CD4-positive, alpha-beta T cell (primary cell): Measurements from ENCODE around the gene LPXN. TPM values are rescaled to one million over a fixed set of nuclear protein-coding genes. Genes with fewer than 3 reads are reported as not detected.

ENCODE experiments used
- ATAC-seq: fragments of 200-7000 bp; cut with Tn5 transposase; one replicate; pipeline ENCODE4 v1.10.0; 2022; ENCODE audit warnings: mild to moderate bottlenecking; ENCODE audit not compliant: poor library complexity
- CTCF ChIA-PET: fragments of 350-600 bp; sonication (Branson Sonifier 250); formaldehyde crosslinking; loops from one replicate; lab custom pipeline; 2021; ENCODE audit warnings: antibody characterized with exemption, inconsistent platforms; lab: Charles Lee
- POLR2A ChIA-PET: fragments of 350-600 bp; sonication (Branson Sonifier 250); formaldehyde crosslinking; loops from one replicate; lab custom pipeline; 2021; ENCODE audit warnings: antibody characterized with exemption, inconsistent platforms; lab: Charles Lee
- DNase-seq, 14 experiments: peaks; one replicate each; pipeline ENCODE4 v3.0.0-alpha.2; 2013 to 2020; ENCODE audit warnings: mixed read lengths in 2 of 14
- H3K27ac ChIP-seq, 2 donors: one replicate each; pipeline versions ENCODE4 v1.5.1 to v1.7.0; 2013; ENCODE audit warnings: low read length in 2 of 2, low read depth in 1 of 2, mild to moderate bottlenecking in 1 of 2
- H3K27me3 ChIP-seq, 2 experiments: 1 replicate in 1 of 2; 2 replicates in 1 of 2; pipeline versions ENCODE4 v1.6.1 to v1.7.0; 2013; ENCODE audit warnings: low read length in 2 of 2, control low read depth in 1 of 2, mild to moderate bottlenecking in 1 of 2, moderate library complexity in 1 of 2; ENCODE audit not compliant: insufficient read depth in 2 of 2, control insufficient read depth in 1 of 2
- H3K36me3 ChIP-seq: one replicate; pipeline ENCODE4 v1.6.1; 2013; ENCODE audit warnings: low read length, control low read depth; ENCODE audit not compliant: insufficient read depth
- H3K4me1 ChIP-seq: one replicate; pipeline ENCODE4 v1.6.1; 2013; ENCODE audit warnings: low read length, control low read depth; ENCODE audit not compliant: insufficient read depth
- H3K4me3 ChIP-seq: one replicate; pipeline ENCODE4 v1.5.1; 2013; ENCODE audit warnings: mild to moderate bottlenecking, low read length, moderate library complexity
- H3K9me3 ChIP-seq, 2 experiments: 1 replicate in 1 of 2; 2 replicates in 1 of 2; pipeline versions ENCODE4 v1.6.1 to v1.7.0; 2013; ENCODE audit warnings: low read length in 2 of 2, mild to moderate bottlenecking in 2 of 2, control low read depth in 1 of 2, moderate library complexity in 1 of 2; ENCODE audit not compliant: control insufficient read depth in 1 of 2, insufficient read depth in 1 of 2
- H3K27ac Mint-ChIP-seq: one replicate; pipeline ENCODE4 v1.8.0; 2020; ENCODE audit warnings: mixed read lengths
- H3K27me3 Mint-ChIP-seq: one replicate; pipeline ENCODE4 v1.8.0; 2021; ENCODE audit warnings: mixed read lengths
- H3K36me3 Mint-ChIP-seq: one replicate; pipeline ENCODE4 v1.8.0; 2021; ENCODE audit warnings: low read depth, mixed read lengths
- H3K4me1 Mint-ChIP-seq: one replicate; pipeline ENCODE4 v1.8.0; 2021; ENCODE audit warnings: low read depth, mixed read lengths
- H3K4me3 Mint-ChIP-seq: one replicate; pipeline ENCODE4 v1.8.0; 2020; ENCODE audit warnings: mild to moderate bottlenecking, mixed read lengths
- H3K9me3 Mint-ChIP-seq: one replicate; pipeline ENCODE4 v1.8.0; 2020; ENCODE audit warnings: mixed read lengths
- CTCF ChIP-seq: fragments of 200-600 bp; IDR thresholded peaks from one replicate; pipeline ENCODE4 v1.8.0; 2022; ENCODE audit warnings: antibody characterized with exemption, mild to moderate bottlenecking
- intact Hi-C, 2 experiments: fragments of 100-400 bp; cut with DNase I in 1 of 2; cut with micrococcal nuclease in 1 of 2; formaldehyde crosslinking; loops; one replicate each; pipeline versions ENCODE4 v1.15.1 to v1.9.0; 2023 to 2025; cut with DNase I, micrococcal nuclease
- total RNA-seq, 174 experiments: library from RNA in 2 of 174; stranded (reverse) in 2 of 174; gene quantifications; one replicate each; pipeline ENCODE4 v1.2.3 and lab custom pipeline; 2021 to 2026

The LPXN gene
- total RNA-seq, 2 experiments from 2014 or later: 35.5 to 36.3 TPM

DNA sequence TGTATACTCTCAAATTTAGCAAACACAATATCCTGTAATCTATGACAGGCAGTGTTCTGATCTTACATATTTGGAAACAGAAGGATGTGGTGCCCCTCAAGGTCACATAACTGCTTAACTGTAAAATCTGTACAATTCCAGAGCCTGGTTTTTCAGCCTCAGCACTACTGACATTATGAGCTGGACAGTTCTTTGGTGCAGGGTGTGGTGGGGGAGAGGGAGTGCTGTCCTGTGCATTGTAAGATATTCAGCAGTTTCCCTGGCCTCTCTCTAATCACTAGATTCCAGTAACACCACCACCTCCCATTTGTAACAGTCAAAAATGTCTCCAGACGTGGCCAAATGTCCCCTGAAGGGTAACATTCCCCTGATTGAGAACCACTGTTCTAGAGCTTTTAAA is 65.9 kb downstream of the LPXN start:
- no peaks in the 10 kb centered on the region for H3K27me3 Mint-ChIP-seq
- H3K4me3 Mint-ChIP-seq: no peak overlapping the region
- no peak overlapping the region for H3K27ac ChIP-seq
- intact Hi-C loops: loop anchor here in 1 of 2 experiments (5.0 to 10.0 kb wide), 2 partner anchors 687 to 1165 kb away; no protein-coding TSS in a partner anchor
- DNase-seq (no peak), ATAC-seq (no peak)
- H3K9me3 ChIP-seq: no peaks in the 10 kb centered on the region
- no peaks in the 10 kb centered on the region for H3K27me3 ChIP-seq
- peaks cover 4% of the 10 kb centered on the region for H3K4me1 Mint-ChIP-seq
- H3K9me3 Mint-ChIP-seq: no peaks in the 10 kb centered on the region
- no peak overlapping the region for H3K27ac Mint-ChIP-seq
- H3K4me3 ChIP-seq: no peak overlapping the region
- no peaks in the 10 kb centered on the region for H3K36me3 ChIP-seq
- H3K36me3 Mint-ChIP-seq: peaks cover 11% of the 10 kb centered on the region
- no peak for TF ChIP-seq CTCF
- CTCF ChIA-PET: no interaction called here
- POLR2A ChIA-PET: no interaction called here
- no peaks in the 10 kb centered on the region for H3K4me1 ChIP-seq

GRCh38 chr11:58508814-58509213 is 66.8 kb downstream of the LPXN start:
- H3K9me3 Mint-ChIP-seq: no peaks in the 10 kb centered on the region
- Histone ChIP-seq H3K9me3 (no peaks in the 10 kb centered on the region), H3K4me3 (no peak overlapping the region), H3K36me3 (no peaks in the 10 kb centered on the region), H3K27me3 (no peaks in the 10 kb centered on the region), H3K4me1 (no peaks in the 10 kb centered on the region), H3K27ac (no peak overlapping the region)
- no peak for ATAC-seq
- H3K27me3 Mint-ChIP-seq: no peaks in the 10 kb centered on the region
- POLR2A ChIA-PET: no interaction called here
- intact Hi-C loops: no loop called here
- no peak overlapping the region for H3K27ac Mint-ChIP-seq
- TF ChIP-seq CTCF: no peak
- peaks cover 2% of the 10 kb centered on the region for H3K4me1 Mint-ChIP-seq
- peaks cover 11% of the 10 kb centered on the region for H3K36me3 Mint-ChIP-seq
- CTCF ChIA-PET: no interaction called here
- no peak overlapping the region for H3K4me3 Mint-ChIP-seq
- no peak for DNase-seq

DNA sequence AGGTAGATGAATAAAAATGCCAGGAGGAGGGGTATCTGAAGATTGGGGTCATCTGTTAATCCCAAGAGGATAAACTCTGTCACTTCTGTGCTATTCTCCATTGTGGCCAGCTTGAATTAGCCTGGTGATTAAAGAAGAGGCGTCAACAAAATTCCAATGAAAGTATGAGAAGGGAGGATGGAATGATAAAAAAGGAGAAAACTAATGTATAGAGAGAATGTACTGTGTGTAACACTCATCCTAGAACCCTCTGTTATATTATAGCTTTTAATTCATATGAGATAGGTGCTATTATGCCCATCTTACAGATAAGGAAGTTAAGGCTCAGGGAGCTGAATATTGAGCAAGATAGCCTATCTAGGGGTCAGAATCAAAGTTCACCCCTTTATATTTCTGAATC is 67.7 kb downstream of the LPXN start, which contains the start of gene OR5B21:
Gene OR5B21 (minus strand): TSS at position 101 of the 400 bp plus-strand sequence. CDS start 0 bp downstream, at position 101.
- H3K4me1 Mint-ChIP-seq: no peaks in the 10 kb centered on the region
- no peaks in the 10 kb centered on the region for H3K27me3 Mint-ChIP-seq
- no peak for ATAC-seq
- H3K27me3 ChIP-seq: no peaks in the 10 kb centered on the region
- no peaks in the 10 kb centered on the region for H3K9me3 ChIP-seq
- no peaks in the 10 kb centered on the region for H3K36me3 ChIP-seq
- no peak for DNase-seq
- intact Hi-C loops: no loop called here
- no peak within 1 kb of the TSS for H3K4me3 Mint-ChIP-seq
- H3K27ac Mint-ChIP-seq: no peak within 1 kb of the TSS
- no peak within 1 kb of the TSS for H3K27ac ChIP-seq
- TF ChIP-seq CTCF: no peak
- H3K4me1 ChIP-seq: no peaks in the 10 kb centered on the region
- no peak within 1 kb of the TSS for H3K4me3 ChIP-seq
- peaks cover 11% of the 10 kb centered on the region for H3K36me3 Mint-ChIP-seq
- H3K9me3 Mint-ChIP-seq: no peaks in the 10 kb centered on the region
- ChIA-PET POLR2A (no interaction called here), CTCF (no interaction called here)
